ENCODE measurements around the gene CNNM4.

DNA sequence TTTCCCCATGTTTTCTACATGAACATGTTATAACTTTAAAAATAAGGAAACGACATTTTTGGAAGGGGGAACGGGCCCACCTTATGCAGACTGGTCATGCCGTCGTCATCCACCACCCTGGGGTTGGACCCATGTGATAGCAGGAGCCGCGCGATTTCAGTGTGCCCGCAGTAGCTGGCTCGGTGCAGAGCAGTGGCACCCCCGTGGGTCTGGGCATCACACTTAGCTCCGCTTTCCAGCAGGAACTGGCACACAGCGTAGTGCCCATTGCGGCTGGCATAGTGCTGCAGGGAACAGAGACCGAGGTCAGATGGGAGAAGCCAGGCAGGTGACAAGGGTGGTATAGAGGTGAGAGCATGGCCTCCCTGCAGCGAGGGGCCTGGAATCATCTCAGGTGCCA lies 92.6 kb downstream of the CNNM4 start:
- TF ChIP-seq, protein P1, sequence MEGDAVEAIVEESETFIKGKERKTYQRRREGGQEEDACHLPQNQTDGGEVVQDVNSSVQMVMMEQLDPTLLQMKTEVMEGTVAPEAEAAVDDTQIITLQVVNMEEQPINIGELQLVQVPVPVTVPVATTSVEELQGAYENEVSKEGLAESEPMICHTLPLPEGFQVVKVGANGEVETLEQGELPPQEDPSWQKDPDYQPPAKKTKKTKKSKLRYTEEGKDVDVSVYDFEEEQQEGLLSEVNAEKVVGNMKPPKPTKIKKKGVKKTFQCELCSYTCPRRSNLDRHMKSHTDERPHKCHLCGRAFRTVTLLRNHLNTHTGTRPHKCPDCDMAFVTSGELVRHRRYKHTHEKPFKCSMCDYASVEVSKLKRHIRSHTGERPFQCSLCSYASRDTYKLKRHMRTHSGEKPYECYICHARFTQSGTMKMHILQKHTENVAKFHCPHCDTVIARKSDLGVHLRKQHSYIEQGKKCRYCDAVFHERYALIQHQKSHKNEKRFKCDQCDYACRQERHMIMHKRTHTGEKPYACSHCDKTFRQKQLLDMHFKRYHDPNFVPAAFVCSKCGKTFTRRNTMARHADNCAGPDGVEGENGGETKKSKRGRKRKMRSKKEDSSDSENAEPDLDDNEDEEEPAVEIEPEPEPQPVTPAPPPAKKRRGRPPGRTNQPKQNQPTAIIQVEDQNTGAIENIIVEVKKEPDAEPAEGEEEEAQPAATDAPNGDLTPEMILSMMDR (conservative IDR thresholded peaks at IDR 0.05; ENCODE audit: low read depth, low read length), result no peak
- TF ChIP-seq EZH2 (IDR thresholded peaks at IDR 0.05; ENCODE audit: low read length, unreplicated experiment) (no peak), EZH2phosphoT487 (IDR thresholded peaks at IDR 0.05; ENCODE audit: borderline replicate concordance, low read length) (no peak)
